ENCODE results near the gene INPP5A.

- TF ChIP-seq, protein P1, sequence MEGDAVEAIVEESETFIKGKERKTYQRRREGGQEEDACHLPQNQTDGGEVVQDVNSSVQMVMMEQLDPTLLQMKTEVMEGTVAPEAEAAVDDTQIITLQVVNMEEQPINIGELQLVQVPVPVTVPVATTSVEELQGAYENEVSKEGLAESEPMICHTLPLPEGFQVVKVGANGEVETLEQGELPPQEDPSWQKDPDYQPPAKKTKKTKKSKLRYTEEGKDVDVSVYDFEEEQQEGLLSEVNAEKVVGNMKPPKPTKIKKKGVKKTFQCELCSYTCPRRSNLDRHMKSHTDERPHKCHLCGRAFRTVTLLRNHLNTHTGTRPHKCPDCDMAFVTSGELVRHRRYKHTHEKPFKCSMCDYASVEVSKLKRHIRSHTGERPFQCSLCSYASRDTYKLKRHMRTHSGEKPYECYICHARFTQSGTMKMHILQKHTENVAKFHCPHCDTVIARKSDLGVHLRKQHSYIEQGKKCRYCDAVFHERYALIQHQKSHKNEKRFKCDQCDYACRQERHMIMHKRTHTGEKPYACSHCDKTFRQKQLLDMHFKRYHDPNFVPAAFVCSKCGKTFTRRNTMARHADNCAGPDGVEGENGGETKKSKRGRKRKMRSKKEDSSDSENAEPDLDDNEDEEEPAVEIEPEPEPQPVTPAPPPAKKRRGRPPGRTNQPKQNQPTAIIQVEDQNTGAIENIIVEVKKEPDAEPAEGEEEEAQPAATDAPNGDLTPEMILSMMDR (IDR thresholded peaks at IDR 0.05): no peak
- TF ChIP-seq EZH2phosphoT487 (IDR thresholded peaks at IDR 0.05): no peak
Observed at GRCh38 chr10:132630666-132631337, 93.2 kb downstream of the INPP5A start.
